Mesothelial cell of epicardium (in vitro differentiated cells): ENCODE results near the gene AGBL5. TPM values are rescaled to one million over a fixed set of nuclear protein-coding genes. Genes with fewer than 3 reads are reported as not detected.
"Not testable (repeated sequence)": the region's sequence is repeated elsewhere in the genome, so short reads cannot be mapped to it uniquely, and the experiment has no call there.

Experiments
- DNase-seq, 2 experiments: peaks; one replicate each; pipeline ENCODE4 v3.0.0; 2021; ENCODE audit warnings: low spot score in 2 of 2; ENCODE audit not compliant: unreplicated experiment in 2 of 2
- H3K27ac Mint-ChIP-seq: 2 replicates; pipeline ENCODE4 v1.8.0; 2021; ENCODE audit warnings: mixed read lengths
- H3K27me3 Mint-ChIP-seq: 2 replicates; pipeline ENCODE4 v1.8.0; 2021; ENCODE audit warnings: low read depth, mixed read lengths
- H3K36me3 Mint-ChIP-seq: 2 replicates; pipeline ENCODE4 v1.8.0; 2021; ENCODE audit warnings: mixed read lengths
- H3K4me1 Mint-ChIP-seq: 2 replicates; pipeline ENCODE4 v1.8.0; 2021; ENCODE audit warnings: mixed read lengths
- H3K4me3 Mint-ChIP-seq: 2 replicates; pipeline ENCODE4 v1.8.0; 2021; ENCODE audit warnings: mild to moderate bottlenecking, moderate library complexity, mixed read lengths
- H3K9me3 Mint-ChIP-seq: 2 replicates; pipeline ENCODE4 v1.8.0; 2021; ENCODE audit warnings: mixed read lengths
- total RNA-seq: library from RNA; stranded (reverse); gene quantifications from 3 replicates; pipeline ENCODE4 v1.2.1, GENCODE V29; 2021
- TF ChIP-seq, protein P1 (sequence below): fragments of 200-600 bp; sonication (generic); IDR thresholded peaks from one replicate; pipeline ENCODE4 v1.5.0; 2021; ENCODE audit warnings: antibody characterized with exemption; ENCODE audit not compliant: unreplicated experiment

AGBL5 gene
- total RNA-seq, 1 donor from 2014 or later: 45.0 TPM

GRCh38 chr2:27072920-27073319, 21.5 kb downstream of the AGBL5 start:
- Mint-ChIP-seq H3K4me1 (peaks cover 62% of the 10 kb centered on the region), H3K27me3 (no peaks in the 10 kb centered on the region), H3K27ac (peak overlapping the region; percentile 98), H3K4me3 (peak overlapping the region; percentile 83), H3K9me3 (no peaks in the 10 kb centered on the region), H3K36me3 (peaks cover 11% of the 10 kb centered on the region)
- TF ChIP-seq, protein P1, sequence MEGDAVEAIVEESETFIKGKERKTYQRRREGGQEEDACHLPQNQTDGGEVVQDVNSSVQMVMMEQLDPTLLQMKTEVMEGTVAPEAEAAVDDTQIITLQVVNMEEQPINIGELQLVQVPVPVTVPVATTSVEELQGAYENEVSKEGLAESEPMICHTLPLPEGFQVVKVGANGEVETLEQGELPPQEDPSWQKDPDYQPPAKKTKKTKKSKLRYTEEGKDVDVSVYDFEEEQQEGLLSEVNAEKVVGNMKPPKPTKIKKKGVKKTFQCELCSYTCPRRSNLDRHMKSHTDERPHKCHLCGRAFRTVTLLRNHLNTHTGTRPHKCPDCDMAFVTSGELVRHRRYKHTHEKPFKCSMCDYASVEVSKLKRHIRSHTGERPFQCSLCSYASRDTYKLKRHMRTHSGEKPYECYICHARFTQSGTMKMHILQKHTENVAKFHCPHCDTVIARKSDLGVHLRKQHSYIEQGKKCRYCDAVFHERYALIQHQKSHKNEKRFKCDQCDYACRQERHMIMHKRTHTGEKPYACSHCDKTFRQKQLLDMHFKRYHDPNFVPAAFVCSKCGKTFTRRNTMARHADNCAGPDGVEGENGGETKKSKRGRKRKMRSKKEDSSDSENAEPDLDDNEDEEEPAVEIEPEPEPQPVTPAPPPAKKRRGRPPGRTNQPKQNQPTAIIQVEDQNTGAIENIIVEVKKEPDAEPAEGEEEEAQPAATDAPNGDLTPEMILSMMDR: no peak
- no peak for DNase-seq

- DNase-seq: no peak
- H3K36me3 Mint-ChIP-seq: peaks cover 7% of the 10 kb centered on the region
- no peaks in the 10 kb centered on the region for H3K9me3 Mint-ChIP-seq
- H3K27ac Mint-ChIP-seq: peak overlapping the region; percentile 98
- peaks cover 69% of the 10 kb centered on the region for H3K4me1 Mint-ChIP-seq
- TF ChIP-seq, protein P1: no peak
- no peak overlapping the region for H3K4me3 Mint-ChIP-seq
- no peaks in the 10 kb centered on the region for H3K27me3 Mint-ChIP-seq
Measured at GRCh38 chr2:27073782-27074181, 22.3 kb downstream of the AGBL5 start.

DNA sequence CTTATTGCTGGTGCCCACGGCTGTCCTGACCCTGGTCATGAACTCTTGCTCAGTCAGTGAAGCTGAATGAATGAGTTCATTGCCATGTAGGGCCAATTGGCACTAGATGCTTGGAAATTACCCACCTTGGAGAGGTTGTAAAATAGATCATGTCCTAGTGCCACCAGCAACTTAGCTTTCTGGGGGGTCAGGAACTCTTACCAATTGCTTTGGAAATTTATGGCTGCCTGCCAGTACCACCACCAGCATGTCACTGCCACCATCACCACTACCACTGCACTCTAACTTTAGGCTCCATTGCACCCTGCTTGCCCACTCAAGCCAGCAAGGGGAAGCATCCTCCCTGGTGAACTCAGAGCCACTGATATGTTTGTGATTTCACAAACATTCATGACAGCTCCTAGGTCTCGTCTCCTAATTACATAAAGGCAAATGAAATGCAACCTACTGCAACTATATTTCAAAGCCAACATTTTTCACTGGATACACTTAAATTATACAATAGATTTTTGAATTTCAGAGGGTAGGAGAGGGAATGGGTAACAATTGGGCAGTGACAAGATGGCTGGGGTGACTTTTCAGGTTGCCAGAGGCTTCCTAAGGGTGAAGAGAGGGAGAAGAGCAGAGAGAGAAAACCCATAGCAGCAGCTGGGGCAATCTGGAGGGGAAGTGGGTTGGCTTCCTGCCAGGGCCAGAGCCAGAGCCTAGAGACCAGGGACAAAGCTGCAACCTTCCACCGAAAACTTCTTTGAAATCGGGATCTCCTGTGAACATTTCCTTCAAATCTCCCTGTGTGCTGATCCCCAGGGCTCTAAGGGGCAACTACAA, 23.5 kb downstream of the AGBL5 start:
- Mint-ChIP-seq H3K4me1 (peaks cover 65% of the 10 kb centered on the region), H3K9me3 (no peaks in the 10 kb centered on the region), H3K27me3 (no peaks in the 10 kb centered on the region), H3K27ac (peak overlapping the region; percentile 98), H3K4me3 (no peak overlapping the region), H3K36me3 (peaks cover under 1% of the 10 kb centered on the region)
- no peak for DNase-seq
- TF ChIP-seq, protein P1: no peak

DNA sequence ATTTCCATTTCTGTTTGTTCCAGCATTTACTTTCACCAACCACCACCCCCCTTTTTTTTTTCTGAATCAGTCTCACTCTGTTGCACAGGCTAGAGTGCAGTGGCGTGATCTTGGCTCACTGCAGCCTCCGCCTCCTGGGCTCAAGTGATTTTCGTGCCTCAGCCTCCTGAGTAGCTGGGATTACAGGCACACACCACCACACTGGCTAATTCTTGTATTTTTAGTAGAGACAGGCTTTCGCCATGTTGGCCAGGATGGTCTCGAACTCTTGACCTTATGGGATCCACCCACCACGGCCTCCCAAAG, 24.1 kb downstream of the AGBL5 start:
- not testable (repeated sequence) for DNase-seq, H3K9me3 Mint-ChIP-seq, H3K36me3 Mint-ChIP-seq, H3K27me3 Mint-ChIP-seq, H3K4me3 Mint-ChIP-seq
- Mint-ChIP-seq H3K27ac (peak overlapping the region; percentile 84), H3K4me1 (peaks cover 64% of the 10 kb centered on the region)

- H3K4me3 Mint-ChIP-seq: no peak overlapping the region
- H3K27ac Mint-ChIP-seq: peak overlapping the region; percentile 65
- H3K4me1 Mint-ChIP-seq: peaks cover 65% of the 10 kb centered on the region
- TF ChIP-seq, protein P1: no peak
- DNase-seq: no peak
- no peaks in the 10 kb centered on the region for H3K36me3 Mint-ChIP-seq
- H3K9me3 Mint-ChIP-seq: no peaks in the 10 kb centered on the region
- H3K27me3 Mint-ChIP-seq: no peaks in the 10 kb centered on the region
Measured at GRCh38 chr2:27076323-27076722, 24.9 kb downstream of the AGBL5 start.

- no peaks in the 10 kb centered on the region for H3K9me3 Mint-ChIP-seq
- peaks cover 66% of the 10 kb centered on the region for H3K4me1 Mint-ChIP-seq
- no peak for DNase-seq
- H3K36me3 Mint-ChIP-seq: no peaks in the 10 kb centered on the region
- peak overlapping the region; percentile 90 for H3K27ac Mint-ChIP-seq
- H3K27me3 Mint-ChIP-seq: no peaks in the 10 kb centered on the region
- no peak overlapping the region for H3K4me3 Mint-ChIP-seq
- TF ChIP-seq, protein P1: no peak
Measured at GRCh38 chr2:27077231-27077630, 25.8 kb downstream of the AGBL5 start.
